Measurements from ENCODE around the gene TMEM232. TPM values are rescaled to one million over a fixed set of nuclear protein-coding genes. Genes with fewer than 3 reads are reported as not detected.
"Not testable (repeated sequence)": the region's sequence is repeated elsewhere in the genome, so short reads cannot be mapped to it uniquely, and the experiment has no call there.

The TMEM232 gene
- total and polyA plus RNA-seq, 2 donors (not counting 3 experiments of a cell fraction or from before 2014, with no cell fraction given) = 0.17 to 0.38 TPM

DNA sequence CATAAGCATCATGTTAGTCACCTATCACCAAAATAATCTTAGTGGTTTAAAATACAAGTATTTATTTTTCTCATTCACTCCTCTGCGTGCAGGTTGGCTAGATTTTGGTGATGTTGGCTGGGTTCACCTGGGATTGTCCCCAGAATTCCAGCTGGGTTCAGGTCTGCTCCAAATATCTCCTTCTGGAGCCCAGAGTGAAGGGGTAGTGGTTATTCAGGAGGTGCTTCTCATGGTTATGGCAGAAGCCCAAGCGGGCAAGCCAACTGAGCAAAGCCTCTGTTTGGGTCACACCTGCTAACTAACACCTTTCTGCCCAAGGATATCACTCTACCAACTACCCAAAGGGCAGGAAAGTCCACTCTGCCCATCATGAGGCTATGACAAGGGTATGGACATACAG, 7.6 kb upstream of the TMEM232 start:
- Histone ChIP-seq H2AFZ (ENCODE audit: low read depth, low read length) (no peak overlapping the region), H4K20me1 (replicated peaks; ENCODE audit: control insufficient read depth, extremely low read depth, insufficient read depth, low read length) (no peaks in the 10 kb centered on the region), H3K9me1 (replicated peaks; ENCODE audit: control insufficient read depth, extremely low read depth, insufficient read depth, low read length) (no peaks in the 10 kb centered on the region), H3K27me3 (ENCODE audit: control insufficient read depth in 2 of 2, insufficient read depth in 2 of 2, low read length in 2 of 2) (peaks cover 1 to 11% of the 10 kb centered on the region in 2 experiments), H3K4me2 (ENCODE audit: insufficient read depth, low read length) (no peak overlapping the region), H3K36me3 (ENCODE audit: control insufficient read depth in 2 of 2, extremely low read depth in 1 of 2, insufficient read depth in 2 of 2, low read length in 2 of 2) (no peaks in the 10 kb centered on the region), H3K9ac (replicated peaks; ENCODE audit: extremely low read depth, insufficient read depth, low read length) (no peak overlapping the region), H3K79me2 (ENCODE audit: control insufficient read depth, insufficient read depth, low read length) (no peaks in the 10 kb centered on the region), H3K4me3 (replicated peaks in 1 of 3; ENCODE audit: insufficient read depth in 1 of 3, low read depth in 1 of 3, low read length in 3 of 3) (no peak overlapping the region), H3K9me3 (replicated peaks; ENCODE audit: control insufficient read depth, insufficient read depth, low read length) (no peaks in the 10 kb centered on the region), H3K4me1 (ENCODE audit: control insufficient read depth, extremely low read depth, insufficient read depth, low read length) (peaks cover 6% of the 10 kb centered on the region), H3K27ac (ENCODE audit: insufficient read depth, low read depth, low read length) (no peak overlapping the region)
- POLR2A ChIA-PET = no interaction called here
- no peak for FAIRE-seq
- intact Hi-C loops (cut with micrococcal nuclease) (loop anchor here (10.0 kb wide), 1 partner anchor 1021 kb away; the partner anchor contains the start of gene NREP), dilution Hi-C loops (cut with MboI; ENCODE audit: extremely low pct_ligation_motif_present, low sequenced_read_pairs) (no loop called here)
- TF ChIP-seq POLR2A (IDR thresholded peaks at IDR 0.05; ENCODE audit: low read depth, low read length) (no peak), FOS (IDR thresholded peaks at IDR 0.05; ENCODE audit: borderline replicate concordance, insufficient read depth, low read length) (no peak), JUN (IDR thresholded peaks at IDR 0.05; ENCODE audit: borderline replicate concordance, insufficient read depth, insufficient read length, low read depth) (no peak), EZH2 (IDR thresholded peaks at IDR 0.05; ENCODE audit: borderline replicate concordance, low read depth, low read length, severe bottlenecking) (no peak), MYC (IDR thresholded peaks at IDR 0.05; ENCODE audit: low read depth, low read length) (no peak), GATA2 (IDR thresholded peaks at IDR 0.05; ENCODE audit: insufficient read depth, insufficient read length, low read depth, low read length) (no peak), POLR2AphosphoS5 (IDR thresholded peaks at IDR 0.05; ENCODE audit: insufficient read depth, low read depth, low read length) (no peak)
- TF ChIP-seq, protein P1, sequence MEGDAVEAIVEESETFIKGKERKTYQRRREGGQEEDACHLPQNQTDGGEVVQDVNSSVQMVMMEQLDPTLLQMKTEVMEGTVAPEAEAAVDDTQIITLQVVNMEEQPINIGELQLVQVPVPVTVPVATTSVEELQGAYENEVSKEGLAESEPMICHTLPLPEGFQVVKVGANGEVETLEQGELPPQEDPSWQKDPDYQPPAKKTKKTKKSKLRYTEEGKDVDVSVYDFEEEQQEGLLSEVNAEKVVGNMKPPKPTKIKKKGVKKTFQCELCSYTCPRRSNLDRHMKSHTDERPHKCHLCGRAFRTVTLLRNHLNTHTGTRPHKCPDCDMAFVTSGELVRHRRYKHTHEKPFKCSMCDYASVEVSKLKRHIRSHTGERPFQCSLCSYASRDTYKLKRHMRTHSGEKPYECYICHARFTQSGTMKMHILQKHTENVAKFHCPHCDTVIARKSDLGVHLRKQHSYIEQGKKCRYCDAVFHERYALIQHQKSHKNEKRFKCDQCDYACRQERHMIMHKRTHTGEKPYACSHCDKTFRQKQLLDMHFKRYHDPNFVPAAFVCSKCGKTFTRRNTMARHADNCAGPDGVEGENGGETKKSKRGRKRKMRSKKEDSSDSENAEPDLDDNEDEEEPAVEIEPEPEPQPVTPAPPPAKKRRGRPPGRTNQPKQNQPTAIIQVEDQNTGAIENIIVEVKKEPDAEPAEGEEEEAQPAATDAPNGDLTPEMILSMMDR (IDR thresholded peaks at IDR 0.05; ENCODE audit: extremely low read depth in 1 of 2, insufficient read depth in 1 of 2, low read depth in 1 of 2, low read length in 2 of 2) = no peak
- TF ChIP-seq, protein P2, sequence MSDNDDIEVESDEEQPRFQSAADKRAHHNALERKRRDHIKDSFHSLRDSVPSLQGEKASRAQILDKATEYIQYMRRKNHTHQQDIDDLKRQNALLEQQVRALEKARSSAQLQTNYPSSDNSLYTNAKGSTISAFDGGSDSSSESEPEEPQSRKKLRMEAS (IDR thresholded peaks at IDR 0.05; ENCODE audit: insufficient read depth, insufficient read length) = no peak
- no TSS peak for BruUV-seq (replicated peaks)
- no peak for DNase-seq (ENCODE audit: low read depth, low spot score)
- CTCF ChIA-PET = no interaction called here

DNA sequence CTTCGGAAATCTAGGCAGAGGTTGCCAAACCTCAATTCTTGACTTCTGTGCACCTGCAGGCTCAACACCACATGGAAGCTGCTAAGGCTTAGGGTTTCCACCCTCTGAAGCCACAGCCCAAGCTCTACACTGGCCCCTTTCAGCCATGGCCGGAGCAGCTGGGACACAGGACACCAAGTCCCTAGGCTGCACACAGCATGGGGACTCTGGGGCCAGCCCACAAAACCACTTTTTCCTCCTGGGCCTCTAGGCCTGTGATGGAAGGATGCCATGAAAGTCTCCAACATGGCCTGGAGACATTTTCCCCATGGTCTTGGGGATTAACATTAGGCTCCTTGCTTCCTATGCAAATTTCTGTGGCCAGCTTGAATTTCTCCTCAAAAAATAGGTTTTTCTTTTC, 5.0 kb upstream of the TMEM232 start:
- BruUV-seq (replicated peaks); H3K4me3 ChIP-seq (replicated peaks in 1 of 3; ENCODE audit: insufficient read depth in 1 of 3, low read depth in 1 of 3, low read length in 3 of 3); H3K36me3 ChIP-seq (ENCODE audit: control insufficient read depth in 2 of 2, extremely low read depth in 1 of 2, insufficient read depth in 2 of 2, low read length in 2 of 2); H4K20me1 ChIP-seq (replicated peaks; ENCODE audit: control insufficient read depth, extremely low read depth, insufficient read depth, low read length); dilution Hi-C loops (cut with MboI; ENCODE audit: extremely low pct_ligation_motif_present, low sequenced_read_pairs); H3K4me2 ChIP-seq (ENCODE audit: insufficient read depth, low read length); POLR2A ChIA-PET; CTCF ChIA-PET; H3K9me1 ChIP-seq (replicated peaks; ENCODE audit: control insufficient read depth, extremely low read depth, insufficient read depth, low read length); H3K9me3 ChIP-seq (replicated peaks; ENCODE audit: control insufficient read depth, insufficient read depth, low read length); FAIRE-seq; H3K4me1 ChIP-seq (ENCODE audit: control insufficient read depth, extremely low read depth, insufficient read depth, low read length); H3K9ac ChIP-seq (replicated peaks; ENCODE audit: extremely low read depth, insufficient read depth, low read length); H2AFZ ChIP-seq (ENCODE audit: low read depth, low read length); H3K79me2 ChIP-seq (ENCODE audit: control insufficient read depth, insufficient read depth, low read length); H3K27me3 ChIP-seq (ENCODE audit: control insufficient read depth in 2 of 2, insufficient read depth in 2 of 2, low read length in 2 of 2); H3K27ac ChIP-seq (ENCODE audit: insufficient read depth, low read depth, low read length); DNase-seq (ENCODE audit: low read depth, low spot score): not testable (repeated sequence)
- intact Hi-C loops (cut with micrococcal nuclease) = loop anchor here (10.0 kb wide), 1 partner anchor 1023 kb away; the partner anchor contains the start of gene NREP
